GM18868 (cell line): ENCODE measurements around the gene KCNJ8.

Source experiments
- ATAC-seq: cut with Tn5 transposase; IDR thresholded peaks from one replicate; pipeline ENCODE4 v1.9.1; 2021; ENCODE audit warnings: mild to moderate bottlenecking, moderate library complexity; ENCODE audit not compliant: unreplicated experiment

KCNJ8 gene

GRCh38 chr12:21718944-21719650 is 55.4 kb downstream of the KCNJ8 start:
- ATAC-seq: no peak

GRCh38 chr12:21718403-21718802 is 56.1 kb downstream of the KCNJ8 start:
- ATAC-seq: no peak

- no peak for ATAC-seq
These were observed 56.7 kb downstream of the KCNJ8 start for GRCh38 chr12:21717767-21718166.

DNA sequence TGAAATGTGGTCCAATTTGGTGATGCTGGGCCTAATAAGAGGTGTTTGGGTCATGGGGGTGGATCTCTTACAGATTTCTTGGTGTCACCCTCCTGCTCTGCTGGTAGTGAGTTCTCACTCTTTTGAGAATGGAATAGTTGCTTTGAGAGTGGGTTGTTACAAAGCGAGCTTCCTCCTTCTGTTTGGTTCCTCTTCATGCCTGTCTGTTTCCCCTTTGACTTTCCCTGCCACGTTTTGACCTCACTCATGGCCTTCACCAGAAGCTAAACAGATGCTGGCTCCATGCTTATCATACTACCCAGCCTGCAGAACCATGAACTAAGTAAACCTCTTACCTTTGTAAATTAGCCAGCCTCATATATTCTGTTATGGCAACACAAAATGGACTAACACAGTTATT is 59.1 kb downstream of the KCNJ8 start:
- ATAC-seq: no peak
